ENCODE measurements around the gene TRIP11. TPM values are rescaled to one million over a fixed set of nuclear protein-coding genes. Genes with fewer than 3 reads are reported as not detected.

Gene TRIP11
- total and polyA plus RNA-seq, 2 donors, result 6.0 to 20.6 TPM

DNA sequence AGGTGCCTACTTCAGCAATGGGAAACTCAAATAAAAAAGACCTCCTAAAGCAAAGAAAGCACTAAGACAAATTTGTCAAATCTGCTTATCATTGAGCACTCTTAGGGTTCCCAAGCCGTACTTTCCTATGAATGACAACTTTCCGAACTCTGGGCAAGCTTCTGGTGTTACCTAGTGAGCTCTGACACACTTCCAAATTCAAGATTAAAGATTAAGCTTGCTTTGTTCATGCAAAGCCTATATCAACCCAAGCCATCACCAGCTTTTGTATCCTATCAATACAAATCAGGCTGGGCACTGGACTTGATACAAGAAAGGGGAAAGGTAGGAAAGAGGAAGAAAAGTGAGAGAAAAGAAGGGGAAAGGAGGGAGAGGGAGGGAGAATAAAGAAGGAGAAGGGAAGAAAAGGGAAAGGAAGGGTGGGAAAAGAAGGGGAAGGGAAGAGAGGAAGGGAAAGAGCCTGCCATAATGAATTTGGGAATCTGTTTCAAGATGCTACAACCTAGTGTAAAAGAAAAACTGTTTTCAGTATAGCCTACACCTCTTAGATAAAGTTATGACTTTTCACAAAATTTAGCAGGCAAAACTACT, 68.6 kb downstream of the TRIP11 start:
- no peak overlapping the region for H3K27ac ChIP-seq (ENCODE audit: low read depth in 1 of 2, low read length in 1 of 2)
- no peaks in the 10 kb centered on the region for H3K27me3 ChIP-seq (ENCODE audit: control insufficient read depth in 2 of 2, insufficient read depth in 1 of 2, low read length in 1 of 2)
- H3K4me1 ChIP-seq (ENCODE audit: control insufficient read depth in 2 of 2, insufficient read depth in 2 of 2, low read length in 2 of 2), result no peaks in the 10 kb centered on the region
- H3K4me3 ChIP-seq (ENCODE audit: low read length in 2 of 2), result no peak overlapping the region
- no peak for DNase-seq (ENCODE audit: low read depth in 6 of 9, low spot score in 9 of 9)
- peaks cover 21 to 43% of the 10 kb centered on the region in 2 donors for H3K36me3 ChIP-seq (ENCODE audit: control insufficient read depth in 2 of 2, insufficient read depth in 2 of 2, low read length in 1 of 2)
- 98% methylated on average over 2 of the region's 2 CpGs for WGBS
- H3K9me3 ChIP-seq (ENCODE audit: control insufficient read depth in 2 of 2, insufficient read depth in 1 of 2, low read length in 1 of 2), result no peaks in the 10 kb centered on the region

GRCh38 chr14:91968280-91968679, 71.6 kb downstream of the TRIP11 start:
- H3K27me3 ChIP-seq (ENCODE audit: control insufficient read depth in 2 of 2, insufficient read depth in 1 of 2, low read length in 1 of 2), result no peaks in the 10 kb centered on the region
- no peak for DNase-seq (ENCODE audit: low read depth in 6 of 9, low spot score in 9 of 9)
- peaks cover 15 to 40% of the 10 kb centered on the region in 2 donors for H3K36me3 ChIP-seq (ENCODE audit: control insufficient read depth in 2 of 2, insufficient read depth in 2 of 2, low read length in 1 of 2)
- no peak overlapping the region for H3K4me3 ChIP-seq (ENCODE audit: low read length in 2 of 2)
- no peak overlapping the region for H3K27ac ChIP-seq (ENCODE audit: low read depth in 1 of 2, low read length in 1 of 2)
- H3K4me1 ChIP-seq (ENCODE audit: control insufficient read depth in 2 of 2, insufficient read depth in 2 of 2, low read length in 2 of 2), result no peaks in the 10 kb centered on the region
- H3K9me3 ChIP-seq (ENCODE audit: control insufficient read depth in 2 of 2, insufficient read depth in 1 of 2, low read length in 1 of 2), result no peaks in the 10 kb centered on the region
- 55% methylated on average over 6 of the region's 6 CpGs for WGBS

GRCh38 chr14:91964724-91965123, 75.1 kb downstream of the TRIP11 start:
- H3K36me3 ChIP-seq (ENCODE audit: control insufficient read depth in 2 of 2, insufficient read depth in 2 of 2, low read length in 1 of 2), result peaks cover 7 to 18% of the 10 kb centered on the region in 2 donors
- DNase-seq (ENCODE audit: low read depth in 6 of 9, low spot score in 9 of 9), result no peak
- no peaks in the 10 kb centered on the region for H3K4me1 ChIP-seq (ENCODE audit: control insufficient read depth in 2 of 2, insufficient read depth in 2 of 2, low read length in 2 of 2)
- H3K4me3 ChIP-seq (ENCODE audit: low read length in 2 of 2), result no peak overlapping the region
- H3K27ac ChIP-seq (ENCODE audit: low read depth in 1 of 2, low read length in 1 of 2), result no peak overlapping the region
- whole genome bisulfite sequencing, result 93% methylated on average over 4 of the region's 4 CpGs
- no peaks in the 10 kb centered on the region for H3K9me3 ChIP-seq (ENCODE audit: control insufficient read depth in 2 of 2, insufficient read depth in 1 of 2, low read length in 1 of 2)
- no peaks in the 10 kb centered on the region for H3K27me3 ChIP-seq (ENCODE audit: control insufficient read depth in 2 of 2, insufficient read depth in 1 of 2, low read length in 1 of 2)

DNA sequence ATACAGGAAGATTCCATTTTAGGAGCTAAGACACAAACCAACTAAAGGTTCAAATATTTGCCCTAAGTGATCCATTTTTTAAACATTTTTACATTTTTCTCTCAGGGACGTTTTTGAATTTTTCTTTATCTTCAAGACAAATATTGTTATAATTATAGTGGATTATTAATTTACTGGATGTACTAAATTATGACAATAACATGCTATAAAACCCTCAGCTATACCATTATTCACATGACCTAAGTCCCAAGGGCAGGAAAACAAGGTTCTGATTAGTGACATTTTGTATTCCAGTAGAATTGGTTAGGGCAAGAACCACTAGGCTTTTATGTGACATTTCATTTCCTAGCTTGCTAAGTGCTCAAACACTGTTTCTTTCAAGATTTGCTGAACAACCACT, 75.8 kb downstream of the TRIP11 start:
- whole genome bisulfite sequencing, result 96% methylated on average over 1 of the region's 1 CpG
- DNase-seq (ENCODE audit: low read depth in 6 of 9, low spot score in 9 of 9), result no peak

DNA sequence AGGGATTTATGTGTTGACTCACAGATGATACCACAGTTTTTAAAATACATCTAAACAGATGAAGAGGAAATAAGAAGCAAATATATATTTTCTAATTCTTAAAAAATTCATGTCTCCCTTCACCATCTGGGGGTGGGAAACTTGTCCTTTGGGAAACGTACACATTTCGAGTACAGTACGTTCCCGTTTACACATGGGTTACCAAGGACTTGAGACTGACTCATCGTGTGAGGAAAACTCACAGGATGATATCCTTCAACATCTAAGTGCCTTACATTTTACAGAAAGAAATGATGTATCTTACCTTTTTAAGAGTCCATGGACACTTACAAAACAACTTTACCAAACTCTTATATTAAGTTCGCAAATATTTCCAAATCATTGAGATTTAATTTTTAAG, 76.4 kb downstream of the TRIP11 start:
- WGBS, result 97% methylated on average over 6 of the region's 6 CpGs
- no peak overlapping the region for H3K4me3 ChIP-seq (ENCODE audit: low read length in 2 of 2)
- no peak overlapping the region for H3K27ac ChIP-seq (ENCODE audit: low read depth in 1 of 2, low read length in 1 of 2)
- no peak for DNase-seq (ENCODE audit: low read depth in 6 of 9, low spot score in 9 of 9)
- peaks cover 0 to 8% of the 10 kb centered on the region in 2 donors for H3K36me3 ChIP-seq (ENCODE audit: control insufficient read depth in 2 of 2, insufficient read depth in 2 of 2, low read length in 1 of 2)
- H3K27me3 ChIP-seq (ENCODE audit: control insufficient read depth in 2 of 2, insufficient read depth in 1 of 2, low read length in 1 of 2), result no peaks in the 10 kb centered on the region
- no peaks in the 10 kb centered on the region for H3K9me3 ChIP-seq (ENCODE audit: control insufficient read depth in 2 of 2, insufficient read depth in 1 of 2, low read length in 1 of 2)
- H3K4me1 ChIP-seq (ENCODE audit: control insufficient read depth in 2 of 2, insufficient read depth in 2 of 2, low read length in 2 of 2), result no peaks in the 10 kb centered on the region

More for the DNA sequence above, 75.8 kb downstream of the TRIP11 start:
- no peaks in the 10 kb centered on the region for H3K4me1 ChIP-seq (ENCODE audit: control insufficient read depth in 2 of 2, insufficient read depth in 2 of 2, low read length in 2 of 2)
- no peaks in the 10 kb centered on the region for H3K9me3 ChIP-seq (ENCODE audit: control insufficient read depth in 2 of 2, insufficient read depth in 1 of 2, low read length in 1 of 2)
- no peak overlapping the region for H3K27ac ChIP-seq (ENCODE audit: low read depth in 1 of 2, low read length in 1 of 2)
- no peak overlapping the region for H3K4me3 ChIP-seq (ENCODE audit: low read length in 2 of 2)
- peaks cover 3 to 13% of the 10 kb centered on the region in 2 donors for H3K36me3 ChIP-seq (ENCODE audit: control insufficient read depth in 2 of 2, insufficient read depth in 2 of 2, low read length in 1 of 2)
- H3K27me3 ChIP-seq (ENCODE audit: control insufficient read depth in 2 of 2, insufficient read depth in 1 of 2, low read length in 1 of 2), result no peaks in the 10 kb centered on the region

DNA sequence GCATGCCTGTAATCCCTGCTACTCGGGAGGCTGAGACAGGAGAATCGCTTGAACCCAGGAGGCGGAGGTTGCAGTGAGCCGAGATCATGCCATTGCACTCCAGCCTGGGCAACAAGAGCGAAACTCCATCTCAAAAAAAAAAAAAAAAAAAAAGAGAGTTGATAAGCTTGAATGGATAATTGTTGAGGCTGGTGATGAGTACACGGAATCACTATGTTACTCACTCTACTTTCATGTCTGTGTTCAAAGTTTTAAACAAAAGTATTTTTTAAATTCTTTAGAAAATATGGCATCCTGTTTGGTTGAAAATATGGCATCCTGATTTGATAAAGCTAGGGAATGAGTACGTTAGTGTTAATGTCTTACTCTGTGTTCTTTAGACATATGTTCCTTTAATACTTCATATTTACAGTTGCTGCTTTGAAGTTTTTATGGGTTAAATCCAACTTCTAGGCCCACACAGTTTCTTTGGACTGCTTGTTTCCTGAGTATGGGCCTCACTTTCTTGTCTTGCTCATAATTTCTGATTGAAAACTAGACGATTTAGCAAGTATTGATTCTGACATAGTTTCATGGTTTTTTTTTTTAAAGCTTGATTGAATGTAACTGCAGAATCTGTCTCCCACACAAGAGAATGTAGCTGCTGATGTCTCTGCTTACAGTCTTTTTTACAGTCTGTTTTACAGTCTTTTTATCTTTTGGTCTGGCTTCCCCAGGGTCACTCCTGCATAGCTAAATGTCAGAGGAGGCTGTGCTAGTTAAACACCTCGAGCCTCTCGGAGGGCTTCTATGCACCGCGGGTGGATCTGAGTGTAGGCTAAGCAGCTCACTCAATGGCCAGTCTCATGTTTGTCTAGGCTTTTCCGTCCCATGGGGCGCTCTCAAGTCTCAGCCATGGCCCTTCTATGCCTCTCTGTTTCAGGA, 78.3 kb downstream of the TRIP11 start:
- no peak overlapping the region for H3K4me3 ChIP-seq (ENCODE audit: low read length in 2 of 2)
- peaks cover 0 to 4% of the 10 kb centered on the region in 2 donors for H3K36me3 ChIP-seq (ENCODE audit: control insufficient read depth in 2 of 2, insufficient read depth in 2 of 2, low read length in 1 of 2)
- H3K4me1 ChIP-seq (ENCODE audit: control insufficient read depth in 2 of 2, insufficient read depth in 2 of 2, low read length in 2 of 2), result no peaks in the 10 kb centered on the region
- H3K27ac ChIP-seq (ENCODE audit: low read depth in 1 of 2, low read length in 1 of 2), result no peak overlapping the region
- H3K27me3 ChIP-seq (ENCODE audit: control insufficient read depth in 2 of 2, insufficient read depth in 1 of 2, low read length in 1 of 2), result no peaks in the 10 kb centered on the region
- no peaks in the 10 kb centered on the region for H3K9me3 ChIP-seq (ENCODE audit: control insufficient read depth in 2 of 2, insufficient read depth in 1 of 2, low read length in 1 of 2)
- no peak for DNase-seq (ENCODE audit: low read depth in 6 of 9, low spot score in 9 of 9)
- WGBS, result 92% methylated on average over 13 of the region's 14 CpGs

DNA sequence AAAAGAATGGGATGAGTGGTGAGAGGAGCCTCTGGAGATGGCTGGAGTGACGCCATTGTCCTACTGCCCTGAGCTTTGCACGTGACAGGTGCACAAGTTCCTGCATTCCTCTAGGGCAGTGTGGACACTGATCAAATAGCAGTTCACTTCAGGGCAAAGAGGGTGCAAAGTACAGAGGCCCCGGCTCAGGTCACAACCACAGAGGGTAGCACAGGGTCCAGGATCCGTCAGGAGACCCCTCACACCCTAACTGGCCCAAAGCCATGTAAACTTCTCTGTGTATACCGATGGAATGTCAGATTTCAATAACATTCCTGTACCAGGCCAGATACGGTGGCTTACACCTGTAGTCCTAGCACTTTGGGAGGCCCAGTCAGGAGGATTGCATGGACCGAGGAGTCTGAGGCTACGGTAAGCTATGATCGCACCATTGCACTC, 82.0 kb downstream of the TRIP11 start:
- Histone ChIP-seq H3K4me1 (ENCODE audit: control insufficient read depth in 2 of 2, insufficient read depth in 2 of 2, low read length in 2 of 2) (no peaks in the 10 kb centered on the region), H3K27ac (ENCODE audit: low read depth in 1 of 2, low read length in 1 of 2) (no peak overlapping the region), H3K4me3 (ENCODE audit: low read length in 2 of 2) (no peak overlapping the region), H3K36me3 (ENCODE audit: control insufficient read depth in 2 of 2, insufficient read depth in 2 of 2, low read length in 1 of 2) (no peaks in the 10 kb centered on the region), H3K9me3 (ENCODE audit: control insufficient read depth in 2 of 2, insufficient read depth in 1 of 2, low read length in 1 of 2) (no peaks in the 10 kb centered on the region), H3K27me3 (ENCODE audit: control insufficient read depth in 2 of 2, insufficient read depth in 1 of 2, low read length in 1 of 2) (peaks cover 0 to 2% of the 10 kb centered on the region in 2 donors)
- DNase-seq (ENCODE audit: low read depth in 6 of 9, low spot score in 9 of 9), result no peak
- WGBS, result 97% methylated on average over 9 of the region's 9 CpGs

DNA sequence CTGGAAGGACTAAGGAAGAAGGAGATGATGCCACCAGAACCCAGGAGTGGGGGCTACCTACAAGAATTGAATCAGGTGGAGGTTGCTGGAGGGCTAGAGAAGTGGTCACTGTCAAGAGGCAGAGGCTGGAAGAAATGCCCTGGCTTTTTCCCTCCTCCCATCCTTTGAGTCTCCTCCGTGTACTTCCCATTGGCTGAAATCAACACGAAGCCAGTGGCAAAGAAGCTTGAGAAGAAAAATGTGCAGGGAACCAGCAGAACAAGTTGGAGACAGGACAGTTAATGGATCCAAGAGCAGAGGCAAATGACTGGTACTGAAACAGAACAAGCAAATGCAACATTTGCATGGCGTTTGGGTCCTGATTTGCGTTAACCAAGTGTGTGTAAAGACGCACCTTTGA, 83.2 kb downstream of the TRIP11 start:
- Histone ChIP-seq H3K9me3 (ENCODE audit: control insufficient read depth in 2 of 2, insufficient read depth in 1 of 2, low read length in 1 of 2) (no peaks in the 10 kb centered on the region), H3K4me3 (ENCODE audit: low read length in 2 of 2) (no peak overlapping the region), H3K4me1 (ENCODE audit: control insufficient read depth in 2 of 2, insufficient read depth in 2 of 2, low read length in 2 of 2) (no peaks in the 10 kb centered on the region), H3K27me3 (ENCODE audit: control insufficient read depth in 2 of 2, insufficient read depth in 1 of 2, low read length in 1 of 2) (peaks cover 0 to 2% of the 10 kb centered on the region in 2 donors), H3K36me3 (ENCODE audit: control insufficient read depth in 2 of 2, insufficient read depth in 2 of 2, low read length in 1 of 2) (no peaks in the 10 kb centered on the region), H3K27ac (ENCODE audit: low read depth in 1 of 2, low read length in 1 of 2) (no peak overlapping the region)
- WGBS, result 95% methylated on average over 5 of the region's 5 CpGs
- no peak for DNase-seq (ENCODE audit: low read depth in 6 of 9, low spot score in 9 of 9)

- WGBS, result 86% methylated on average over 1 of the region's 1 CpG
Measured at GRCh38 chr14:91955168-91955567, 84.7 kb downstream of the TRIP11 start.

More at GRCh38 chr14:91955168-91955567, 84.7 kb downstream of the TRIP11 start:
- no peak for DNase-seq (ENCODE audit: low read depth in 6 of 9, low spot score in 9 of 9)
- Histone ChIP-seq H3K4me1 (ENCODE audit: control insufficient read depth in 2 of 2, insufficient read depth in 2 of 2, low read length in 2 of 2) (no peaks in the 10 kb centered on the region), H3K27me3 (ENCODE audit: control insufficient read depth in 2 of 2, insufficient read depth in 1 of 2, low read length in 1 of 2) (peaks cover 0 to 7% of the 10 kb centered on the region in 2 donors), H3K4me3 (ENCODE audit: low read length in 2 of 2) (no peak overlapping the region), H3K36me3 (ENCODE audit: control insufficient read depth in 2 of 2, insufficient read depth in 2 of 2, low read length in 1 of 2) (no peaks in the 10 kb centered on the region), H3K27ac (ENCODE audit: low read depth in 1 of 2, low read length in 1 of 2) (no peak overlapping the region), H3K9me3 (ENCODE audit: control insufficient read depth in 2 of 2, insufficient read depth in 1 of 2, low read length in 1 of 2) (no peaks in the 10 kb centered on the region)

Data from thymus (tissue), 11 donors.